Gastrocnemius medialis (tissue), 4 donors: ENCODE data around the gene GNG13. TPM values are rescaled to one million over a fixed set of nuclear protein-coding genes. Genes with fewer than 3 reads are reported as not detected.

Source experiments
- ATAC-seq, 2 donors: fragments of 150-250 bp; one replicate each; pipeline ENCODE4 v1.9.1; 2016
- DNase-seq, 2 donors: peaks; one replicate each; pipeline ENCODE4 v3.0.0-alpha.2; 2019
- H3K27ac ChIP-seq, 4 donors: fragments of 200-600 bp; sonication (generic); 1 replicate in 1 of 4; 2 replicates in 3 of 4; pipeline ENCODE4 v1.5.1; 2016 to 2018; ENCODE audit warnings: mild to moderate bottlenecking in 2 of 4, moderate library complexity in 1 of 4
- H3K27me3 ChIP-seq, 3 donors: fragments of 200-600 bp; sonication (generic) in 2 of 3; 1 replicate in 1 of 3; 2 replicates in 2 of 3; pipeline versions ENCODE4 v1.5.1 to v1.6.0; 2016 to 2019; ENCODE audit warnings: mild to moderate bottlenecking in 1 of 3, moderate library complexity in 1 of 3
- H3K36me3 ChIP-seq, 2 donors: fragments of 200-600 bp; sonication (generic) in 1 of 2; one replicate each; pipeline ENCODE4 v1.5.1; 2017 to 2018
- H3K4me1 ChIP-seq, 2 donors: fragments of 200-600 bp; sonication (generic) in 1 of 2; one replicate each; pipeline ENCODE4 v1.5.1; 2016 to 2017; ENCODE audit warnings: mild to moderate bottlenecking in 2 of 2
- H3K4me3 ChIP-seq, 4 donors: fragments of 200-600 bp; sonication (generic) in 3 of 4; 1 replicate in 1 of 4; 2 replicates in 3 of 4; pipeline ENCODE4 v1.5.1; 2016 to 2019; ENCODE audit warnings: mild to moderate bottlenecking in 2 of 4
- H3K9me3 ChIP-seq, 3 donors: fragments of 200-600 bp; sonication (generic) in 2 of 3; 1 replicate in 1 of 3; 2 replicates in 2 of 3; pipeline ENCODE4 v1.5.1; 2016 to 2019
- POLR2A ChIP-seq, 2 donors: fragments of 450-650 bp; IDR thresholded peaks; one replicate each; pipeline ENCODE4 v1.6.1; 2017; ENCODE audit warnings: antibody characterized with exemption in 2 of 2, mild to moderate bottlenecking in 2 of 2, moderate library complexity in 2 of 2
- in situ Hi-C, 4 donors: fragments of 200-750 bp; cut with MboI; loops; one replicate each; pipeline versions ENCODE4 v1.15.0 to v1.8.0; 2017; ENCODE audit warnings: low sequenced_read_pairs in 4 of 4
- intact Hi-C: fragments of 100-400 bp; cut with DNase I; formaldehyde crosslinking; loops from one replicate; pipeline ENCODE4 v1.15.1; 2023; ENCODE audit warnings: low total_unique reads
- total RNA-seq, 4 donors: library from RNA; depleted of rRNA; stranded (reverse); fragments of >200 nt; gene quantifications; one replicate each; pipeline versions ENCODE4 v1.1.0 to v1.2.3, GENCODE V29; 2016
- TF ChIP-seq, protein P1 (sequence below), 5 experiments: fragments of 450-650 bp in 3 of 5; fragments of 200-600 bp in 2 of 5; sonication (generic) in 2 of 5; IDR thresholded peaks in 4 of 5; conservative IDR thresholded peaks in 1 of 5; 1 replicate in 4 of 5; 2 replicates in 1 of 5; pipeline ENCODE4 v1.5.1; 2016 to 2019; ENCODE audit warnings: antibody characterized with exemption in 5 of 5, mild to moderate bottlenecking in 3 of 5, moderate library complexity in 3 of 5

GNG13 gene
- total RNA-seq, 4 donors from 2014 or later, result not detected

- TF ChIP-seq POLR2A (IDR thresholded peaks at IDR 0.05), result no peak
- TF ChIP-seq, protein P1, sequence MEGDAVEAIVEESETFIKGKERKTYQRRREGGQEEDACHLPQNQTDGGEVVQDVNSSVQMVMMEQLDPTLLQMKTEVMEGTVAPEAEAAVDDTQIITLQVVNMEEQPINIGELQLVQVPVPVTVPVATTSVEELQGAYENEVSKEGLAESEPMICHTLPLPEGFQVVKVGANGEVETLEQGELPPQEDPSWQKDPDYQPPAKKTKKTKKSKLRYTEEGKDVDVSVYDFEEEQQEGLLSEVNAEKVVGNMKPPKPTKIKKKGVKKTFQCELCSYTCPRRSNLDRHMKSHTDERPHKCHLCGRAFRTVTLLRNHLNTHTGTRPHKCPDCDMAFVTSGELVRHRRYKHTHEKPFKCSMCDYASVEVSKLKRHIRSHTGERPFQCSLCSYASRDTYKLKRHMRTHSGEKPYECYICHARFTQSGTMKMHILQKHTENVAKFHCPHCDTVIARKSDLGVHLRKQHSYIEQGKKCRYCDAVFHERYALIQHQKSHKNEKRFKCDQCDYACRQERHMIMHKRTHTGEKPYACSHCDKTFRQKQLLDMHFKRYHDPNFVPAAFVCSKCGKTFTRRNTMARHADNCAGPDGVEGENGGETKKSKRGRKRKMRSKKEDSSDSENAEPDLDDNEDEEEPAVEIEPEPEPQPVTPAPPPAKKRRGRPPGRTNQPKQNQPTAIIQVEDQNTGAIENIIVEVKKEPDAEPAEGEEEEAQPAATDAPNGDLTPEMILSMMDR (IDR thresholded peaks at IDR 0.05 in 4 of 5, conservative IDR thresholded peaks at IDR 0.05 in 1 of 5), result no peak
- no peak overlapping the region for H3K27ac ChIP-seq
- no peaks in the 10 kb centered on the region for H3K36me3 ChIP-seq
- H3K27me3 ChIP-seq, result peaks cover 45 to 60% (median 54%) of the 10 kb centered on the region in 3 donors
- no peaks in the 10 kb centered on the region for H3K4me1 ChIP-seq
- DNase-seq, result no peak
- H3K4me3 ChIP-seq, result no peak overlapping the region
- in situ Hi-C loops, result loop anchor here in 1 of 4 donors (25.0 kb wide), 1 partner anchor 246 kb away; the partner anchor contains the start of gene SSTR5
- ATAC-seq, result no peak
- no peaks in the 10 kb centered on the region for H3K9me3 ChIP-seq
- intact Hi-C loops, result no loop called here
Measured at GRCh38 chr16:815861-816260, 15.3 kb upstream of the GNG13 start.

DNA sequence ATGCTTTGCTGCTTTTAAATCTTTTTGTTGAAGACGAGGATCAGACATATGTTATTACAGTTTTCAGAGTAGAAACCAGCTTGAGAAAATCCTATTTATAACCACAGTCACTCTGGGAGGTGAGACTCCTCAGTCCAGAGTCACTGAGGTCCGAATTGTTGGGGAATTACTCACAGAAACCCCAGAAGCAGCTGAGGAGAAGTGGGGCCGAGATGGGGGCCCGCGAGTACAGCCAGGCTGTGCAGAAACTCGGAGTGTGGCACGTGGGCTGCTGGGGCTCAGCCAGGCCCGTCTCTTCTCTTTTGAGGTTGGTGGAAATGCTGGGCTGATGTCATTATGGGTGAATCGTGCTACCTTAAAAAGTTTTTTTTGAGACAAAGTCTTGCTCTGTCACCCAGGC, 14.4 kb upstream of the GNG13 start:
- no peak for DNase-seq
- no peaks in the 10 kb centered on the region for H3K36me3 ChIP-seq
- TF ChIP-seq, protein P1 (IDR thresholded peaks at IDR 0.05 in 4 of 5, conservative IDR thresholded peaks at IDR 0.05 in 1 of 5), result no peak
- TF ChIP-seq POLR2A (IDR thresholded peaks at IDR 0.05), result no peak
- peaks cover 48 to 60% (median 49%) of the 10 kb centered on the region in 3 donors for H3K27me3 ChIP-seq
- no peak overlapping the region for H3K4me3 ChIP-seq
- no peaks in the 10 kb centered on the region for H3K4me1 ChIP-seq
- in situ Hi-C loops (loop anchor here in 1 of 4 donors (25.0 kb wide), 1 partner anchor 247 kb away; the partner anchor contains the start of gene SSTR5), intact Hi-C loops (loop anchor here (5.0 kb wide), 1 partner anchor 242 kb away; no protein-coding TSS in a partner anchor)
- H3K9me3 ChIP-seq, result no peaks in the 10 kb centered on the region
- H3K27ac ChIP-seq, result no peak overlapping the region
- ATAC-seq, result no peak

DNA sequence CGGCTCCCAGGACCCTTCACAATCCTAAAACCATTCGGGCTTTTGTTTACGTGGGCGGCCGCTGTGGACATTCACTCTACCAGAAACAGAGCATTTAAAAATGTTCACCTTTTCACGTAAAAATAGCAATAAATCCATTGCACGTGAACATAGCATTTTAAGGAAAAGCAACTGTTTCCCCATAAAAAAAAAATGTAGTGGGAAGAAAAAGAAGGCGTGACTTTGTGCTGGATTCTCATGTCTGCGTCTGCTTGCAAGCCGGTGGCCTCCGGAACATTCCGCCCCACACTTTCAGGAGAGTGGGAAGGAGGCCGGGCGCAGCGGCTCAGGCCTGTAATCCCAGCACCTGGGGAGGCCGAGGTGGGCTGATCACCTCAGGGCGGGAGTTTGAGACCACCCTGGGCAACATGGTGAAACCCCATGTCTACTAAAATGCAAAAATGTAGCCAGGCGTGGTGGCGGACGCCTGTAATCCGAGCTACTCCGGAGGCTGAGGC, 13.4 kb upstream of the GNG13 start:
- no peak for ATAC-seq
- H3K9me3 ChIP-seq, result no peaks in the 10 kb centered on the region
- in situ Hi-C loops, result loop anchor here in 1 of 4 donors (25.0 kb wide), 1 partner anchor 248 kb away; the partner anchor contains the start of gene SSTR5
- peaks cover 43 to 57% (median 51%) of the 10 kb centered on the region in 3 donors for H3K27me3 ChIP-seq
- H3K36me3 ChIP-seq, result no peaks in the 10 kb centered on the region
- TF ChIP-seq, protein P1 (IDR thresholded peaks at IDR 0.05 in 4 of 5, conservative IDR thresholded peaks at IDR 0.05 in 1 of 5), result peak in 1 of 5 experiments; percentile 3
- no peak for TF ChIP-seq POLR2A (IDR thresholded peaks at IDR 0.05)
- H3K4me1 ChIP-seq, result no peaks in the 10 kb centered on the region
- DNase-seq, result no peak
- H3K4me3 ChIP-seq, result no peak overlapping the region
- intact Hi-C loops, result loop anchor here (5.0 kb wide), 1 partner anchor 243 kb away; no protein-coding TSS in a partner anchor
- no peak overlapping the region for H3K27ac ChIP-seq

- H3K4me1 ChIP-seq, result no peaks in the 10 kb centered on the region
- no peak overlapping the region for H3K27ac ChIP-seq
- peaks cover 43 to 57% (median 51%) of the 10 kb centered on the region in 3 donors for H3K27me3 ChIP-seq
- no peak overlapping the region for H3K4me3 ChIP-seq
- no peaks in the 10 kb centered on the region for H3K9me3 ChIP-seq
- intact Hi-C loops (loop anchor here (5.0 kb wide), 1 partner anchor 244 kb away; no protein-coding TSS in a partner anchor), in situ Hi-C loops (loop anchor here in 1 of 4 donors (25.0 kb wide), 1 partner anchor 249 kb away; the partner anchor contains the start of gene SSTR5)
- no peaks in the 10 kb centered on the region for H3K36me3 ChIP-seq
- DNase-seq (no peak), ATAC-seq (no peak)
- TF ChIP-seq, protein P1 (IDR thresholded peaks at IDR 0.05 in 4 of 5, conservative IDR thresholded peaks at IDR 0.05 in 1 of 5), result peak; percentile 25 to 51 (median 43)
- TF ChIP-seq POLR2A (IDR thresholded peaks at IDR 0.05), result no peak
Measured at GRCh38 chr16:813204-813915, 12.8 kb upstream of the GNG13 start.
